ENCODE results near the gene PRKAR2B.

PRKAR2B gene

DNA sequence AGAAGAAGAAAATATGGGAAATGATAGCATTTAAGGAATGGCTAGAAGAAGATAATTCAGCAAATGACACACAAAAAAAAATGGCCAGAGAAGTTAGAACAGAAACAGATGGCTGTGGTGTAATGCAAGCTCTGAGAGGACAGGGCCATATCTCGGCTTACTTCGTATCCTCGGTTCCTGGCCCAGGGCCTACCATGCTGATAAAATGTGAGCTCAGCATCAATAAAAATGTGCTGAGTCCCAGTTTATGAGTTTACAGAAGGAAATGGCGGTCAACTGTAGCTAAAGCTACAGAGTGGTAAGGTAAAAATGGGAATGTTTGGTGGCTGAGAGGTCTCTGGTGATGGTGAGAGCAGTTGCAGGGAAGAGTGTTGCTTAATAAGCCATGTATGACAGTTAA, 165.1 kb downstream of the PRKAR2B start:
- Histone ChIP-seq H3K36me3 (ENCODE audit: insufficient read depth, low read length) (peaks cover 21% of the 10 kb centered on the region), H3K9ac (ENCODE audit: low read length) (no peak overlapping the region), H3K27ac (ENCODE audit: low read depth, low read length) (no peak overlapping the region), H3K4me3 (ENCODE audit: low read depth in 1 of 2, low read length in 2 of 2) (no peak overlapping the region), H3K4me1 (ENCODE audit: insufficient read depth, low read length) (no peaks in the 10 kb centered on the region), H3K9me3 (ENCODE audit: low read length) (no peaks in the 10 kb centered on the region), H3K27me3 (ENCODE audit: control insufficient read depth in 1 of 2, insufficient read depth in 2 of 2, low read length in 2 of 2) (no peaks in the 10 kb centered on the region)

DNA sequence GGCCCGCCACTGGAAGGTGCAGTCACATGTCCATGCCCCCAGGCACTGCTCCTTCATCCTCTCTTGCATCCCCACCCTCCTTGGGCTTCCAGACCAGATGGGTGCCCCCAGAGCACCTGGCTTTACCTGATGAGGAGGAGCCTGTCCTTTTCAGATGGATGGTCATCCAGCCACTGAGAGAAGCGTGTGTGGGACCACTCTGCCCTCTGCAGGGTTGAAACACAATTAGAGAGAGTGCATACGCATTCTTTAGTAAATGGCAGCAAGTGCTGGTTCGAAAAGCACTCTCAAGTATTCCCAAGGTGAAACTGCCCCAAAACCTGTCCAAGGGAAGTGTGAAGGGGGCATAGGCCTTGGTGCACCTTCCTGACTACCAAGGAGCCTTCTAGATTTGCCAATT, 165.9 kb downstream of the PRKAR2B start:
- Histone ChIP-seq H3K9ac (ENCODE audit: low read length) (no peak overlapping the region), H3K27ac (ENCODE audit: low read depth, low read length) (no peak overlapping the region), H3K9me3 (ENCODE audit: low read length) (no peaks in the 10 kb centered on the region), H3K27me3 (ENCODE audit: control insufficient read depth in 1 of 2, insufficient read depth in 2 of 2, low read length in 2 of 2) (no peaks in the 10 kb centered on the region), H3K4me3 (ENCODE audit: low read depth in 1 of 2, low read length in 2 of 2) (no peak overlapping the region), H3K4me1 (ENCODE audit: insufficient read depth, low read length) (no peaks in the 10 kb centered on the region), H3K36me3 (ENCODE audit: insufficient read depth, low read length) (peaks cover 21% of the 10 kb centered on the region)
